BJ (cell line): ENCODE data around the gene SHH. TPM values are rescaled to one million over a fixed set of nuclear protein-coding genes. Genes with fewer than 3 reads are reported as not detected.
A peak's percentile ranks its signal among the peaks of the same experiment; 100 is the strongest.

Source experiments
- CTCF ChIA-PET: fragments of 350-600 bp; formaldehyde crosslinking; extraction: SDS; loops from one replicate; lab custom pipeline; 2021; ENCODE audit warnings: antibody characterized with exemption, inconsistent platforms; lab: Yijun Ruan, JAX
- POLR2A ChIA-PET: fragments of 300-600 bp; sonication (Branson Sonifier 250); formaldehyde crosslinking; extraction: SDS; loops from one replicate; lab custom pipeline; 2021; ENCODE audit warnings: antibody characterized with exemption; lab: Charles Lee
- DNase-seq: peaks from one replicate; pipeline ENCODE4 v3.0.0-alpha.2; 2011; ENCODE audit warnings: low read depth
- H3K27me3 ChIP-seq: 2 replicates; pipeline ENCODE4 v1.6.0; 2011; ENCODE audit warnings: low read length; ENCODE audit not compliant: control insufficient read depth, insufficient read depth
- H3K36me3 ChIP-seq: 2 replicates; pipeline ENCODE4 v1.5.1; 2011; ENCODE audit warnings: low read length; ENCODE audit not compliant: control insufficient read depth, insufficient read depth
- H3K4me3 ChIP-seq: 2 replicates; pipeline ENCODE4 v1.5.1; 2011; ENCODE audit warnings: low read depth, mild to moderate bottlenecking, control low read depth, low read length
- polyA plus RNA-seq: library from polyadenylated mRNA; depleted of rRNA; stranded (reverse); fragments of >200 nt; gene quantifications from 2 replicates; pipeline ENCODE4 v1.2.3, GENCODE V29; 2011
- TF ChIP-seq, protein P1 (sequence below): IDR thresholded peaks from 2 replicates; pipeline ENCODE4 v1.5.1; 2011; ENCODE audit warnings: low read depth, mild to moderate bottlenecking, control low read depth, inconsistent platforms, low read length, moderate library complexity; ENCODE audit not compliant: insufficient read depth

The SHH gene
- polyA plus RNA-seq, 1 experiment, result not detected

DNA sequence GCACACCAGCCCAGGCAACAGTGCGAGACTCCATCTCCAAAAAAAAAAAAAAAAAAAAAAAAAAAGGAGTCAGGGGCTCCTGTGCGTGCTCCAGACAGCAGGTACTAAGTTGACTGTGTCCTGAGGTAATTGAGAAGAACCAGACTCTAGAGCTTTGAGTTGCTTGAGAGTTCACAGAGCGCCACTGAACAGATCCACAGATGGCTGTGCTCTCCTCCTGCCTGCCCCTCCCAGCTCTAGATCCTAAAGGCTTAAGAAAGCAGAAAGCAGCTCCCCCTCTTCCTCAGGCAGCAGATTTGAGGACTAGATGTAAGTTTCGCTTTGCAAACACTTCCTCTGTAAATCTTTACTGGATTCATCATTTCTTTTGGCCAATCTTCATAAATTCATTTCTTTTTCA, 38.7 kb downstream of the SHH start:
- H3K27me3 ChIP-seq, result no peaks in the 10 kb centered on the region
- H3K4me3 ChIP-seq, result no peak overlapping the region
- H3K36me3 ChIP-seq, result peaks cover 24% of the 10 kb centered on the region
- DNase-seq, result no peak
- TF ChIP-seq, protein P1, sequence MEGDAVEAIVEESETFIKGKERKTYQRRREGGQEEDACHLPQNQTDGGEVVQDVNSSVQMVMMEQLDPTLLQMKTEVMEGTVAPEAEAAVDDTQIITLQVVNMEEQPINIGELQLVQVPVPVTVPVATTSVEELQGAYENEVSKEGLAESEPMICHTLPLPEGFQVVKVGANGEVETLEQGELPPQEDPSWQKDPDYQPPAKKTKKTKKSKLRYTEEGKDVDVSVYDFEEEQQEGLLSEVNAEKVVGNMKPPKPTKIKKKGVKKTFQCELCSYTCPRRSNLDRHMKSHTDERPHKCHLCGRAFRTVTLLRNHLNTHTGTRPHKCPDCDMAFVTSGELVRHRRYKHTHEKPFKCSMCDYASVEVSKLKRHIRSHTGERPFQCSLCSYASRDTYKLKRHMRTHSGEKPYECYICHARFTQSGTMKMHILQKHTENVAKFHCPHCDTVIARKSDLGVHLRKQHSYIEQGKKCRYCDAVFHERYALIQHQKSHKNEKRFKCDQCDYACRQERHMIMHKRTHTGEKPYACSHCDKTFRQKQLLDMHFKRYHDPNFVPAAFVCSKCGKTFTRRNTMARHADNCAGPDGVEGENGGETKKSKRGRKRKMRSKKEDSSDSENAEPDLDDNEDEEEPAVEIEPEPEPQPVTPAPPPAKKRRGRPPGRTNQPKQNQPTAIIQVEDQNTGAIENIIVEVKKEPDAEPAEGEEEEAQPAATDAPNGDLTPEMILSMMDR, result no peak
- ChIA-PET POLR2A (no interaction called here), CTCF (interaction anchor here (0.9 to 1.3 kb wide), 3 partner anchors 17 to 846 kb away, joined by 3 to 7 read pairs (median 3); no protein-coding TSS in a partner anchor)

GRCh38 chr7:155770241-155770640, 42.0 kb downstream of the SHH start:
- DNase-seq, result no peak
- POLR2A ChIA-PET, result no interaction called here
- CTCF ChIA-PET, result interaction anchor here (0.9 to 3.0 kb wide), 8 partner anchors 8 to 843 kb away, joined by 3 to 27 read pairs (median 3); no protein-coding TSS in a partner anchor
- TF ChIP-seq, protein P1, result no peak
- Histone ChIP-seq H3K27me3 (no peaks in the 10 kb centered on the region), H3K36me3 (peaks cover 18% of the 10 kb centered on the region), H3K4me3 (no peak overlapping the region)

GRCh38 chr7:155769701-155770100, 42.6 kb downstream of the SHH start:
- ChIA-PET CTCF (interaction anchor here (0.9 to 3.0 kb wide), 5 partner anchors 8 to 176 kb away, joined by 3 to 27 read pairs (median 3); no protein-coding TSS in a partner anchor), POLR2A (no interaction called here)
- TF ChIP-seq, protein P1, result no peak
- Histone ChIP-seq H3K27me3 (no peaks in the 10 kb centered on the region), H3K36me3 (peaks cover 17% of the 10 kb centered on the region), H3K4me3 (no peak overlapping the region)
- peak; percentile 66 for DNase-seq

GRCh38 chr7:155766966-155767916, 45.0 kb downstream of the SHH start:
- no peaks in the 10 kb centered on the region for H3K27me3 ChIP-seq
- CTCF ChIA-PET, result interaction anchor here (0.7 to 3.5 kb wide), 18 partner anchors 8 to 840 kb away, joined by 3 to 40 read pairs (median 5); no protein-coding TSS in a partner anchor
- POLR2A ChIA-PET, result no interaction called here
- TF ChIP-seq, protein P1, result no peak
- H3K36me3 ChIP-seq, result peaks cover 17% of the 10 kb centered on the region
- DNase-seq, result no peak
- H3K4me3 ChIP-seq, result no peak overlapping the region

DNA sequence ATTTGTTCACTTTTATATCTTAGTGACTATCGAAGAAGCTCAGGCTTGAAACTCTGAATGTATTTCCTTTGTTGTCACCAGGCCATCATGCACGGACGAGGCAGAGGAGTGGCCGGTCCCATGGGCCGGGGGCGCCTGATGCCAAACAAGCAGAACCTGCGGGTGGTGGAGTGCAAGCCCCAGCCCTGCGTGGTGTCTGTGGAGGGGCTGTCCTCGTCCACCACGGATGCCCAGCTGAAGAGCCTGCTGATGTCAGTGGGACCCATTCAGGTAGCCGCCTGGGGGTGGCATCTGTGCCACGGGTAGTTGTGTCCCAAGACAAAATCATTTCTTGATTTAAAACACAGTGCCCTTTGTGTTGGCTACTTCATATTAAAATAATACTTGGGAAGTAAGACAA, 45.9 kb downstream of the SHH start:
- ChIA-PET POLR2A (no interaction called here), CTCF (interaction anchor here (1.2 to 3.5 kb wide), 7 partner anchors 8 to 839 kb away, joined by 3 to 40 read pairs (median 5); no protein-coding TSS in a partner anchor)
- TF ChIP-seq, protein P1, result no peak
- Histone ChIP-seq H3K36me3 (peaks cover 17% of the 10 kb centered on the region), H3K4me3 (no peak overlapping the region), H3K27me3 (no peaks in the 10 kb centered on the region)
- DNase-seq, result no peak
